Transverse colon (tissue), 4 donors: ENCODE measurements around the gene PHKG2. TPM values are rescaled to one million over a fixed set of nuclear protein-coding genes. Genes with fewer than 3 reads are reported as not detected.

Experiments used
- DNase-seq: peaks from one replicate; pipeline ENCODE4 v3.0.0-alpha.2; 2019
- H3K27ac ChIP-seq, 4 donors: fragments of 200-600 bp; sonication (generic); 2 replicates each; pipeline ENCODE4 v1.5.1; 2016 to 2018; ENCODE audit warnings: inconsistent platforms in 4 of 4
- H3K27me3 ChIP-seq: fragments of 200-600 bp; sonication (generic); 2 replicates; pipeline ENCODE4 v1.5.1; 2017; ENCODE audit warnings: inconsistent platforms
- H3K36me3 ChIP-seq, 4 donors: fragments of 200-600 bp; sonication (generic); 2 replicates each; pipeline ENCODE4 v1.5.1; 2017 to 2019; ENCODE audit warnings: inconsistent platforms in 4 of 4
- H3K4me1 ChIP-seq, 4 donors: fragments of 200-600 bp; sonication (generic); 2 replicates each; pipeline ENCODE4 v1.5.1; 2017 to 2020; ENCODE audit warnings: inconsistent platforms in 4 of 4
- H3K4me3 ChIP-seq, 4 donors: fragments of 200-600 bp; sonication (generic); 1 replicate in 1 of 4; 2 replicates in 3 of 4; pipeline versions ENCODE4 v1.5.1 to v1.6.1; 2017 to 2019; ENCODE audit warnings: inconsistent platforms in 4 of 4
- H3K9me3 ChIP-seq, 2 donors: fragments of 200-600 bp; sonication (generic); 2 replicates each; pipeline ENCODE4 v1.5.1; 2017 to 2019; ENCODE audit warnings: inconsistent platforms in 2 of 2
- CTCF ChIP-seq, 5 experiments: fragments of 200-600 bp in 3 of 5; fragments of 450-650 bp in 2 of 5; sonication (generic) in 3 of 5; IDR thresholded peaks; 1 replicate in 2 of 5; 2 replicates in 3 of 5; pipeline ENCODE4 v1.5.1; 2016 to 2017; ENCODE audit warnings: antibody characterized with exemption in 5 of 5, inconsistent platforms in 3 of 5, mild to moderate bottlenecking in 2 of 5, moderate library complexity in 1 of 5
- EP300 ChIP-seq: sonication (generic); formaldehyde crosslinking; IDR thresholded peaks from one replicate; pipeline ENCODE4 v1.6.1; 2017; ENCODE audit warnings: antibody characterized with exemption, low read depth
- POLR2A ChIP-seq: fragments of 450-650 bp; IDR thresholded peaks from one replicate; pipeline ENCODE4 v1.6.1; 2016; ENCODE audit warnings: antibody characterized with exemption, mild to moderate bottlenecking, moderate library complexity
- POLR2AphosphoS5 ChIP-seq, 3 donors: sonication (generic); formaldehyde crosslinking; IDR thresholded peaks; one replicate each; pipeline ENCODE4 v1.6.1; 2016; ENCODE audit warnings: antibody characterized with exemption in 3 of 3
- WGBS, 2 donors: methylation state at CpG; one replicate each; pipeline ENCODE4 v1.1.5; 2018; ENCODE audit warnings: low coverage in 1 of 2; 5-methylcytosine and 5-hydroxymethylcytosine counted together
- in situ Hi-C, 4 donors: fragments of 200-750 bp; cut with MboI; loops; one replicate each; pipeline versions ENCODE4 v1.15.0 to v1.15.1; 2017; ENCODE audit warnings: low sequenced_read_pairs in 3 of 4, low pct_ligation_motif_present in 1 of 4, low pct_unique_long_range_greater_than_20kb in 1 of 4
- intact Hi-C: fragments of 100-400 bp; cut with DNase I; formaldehyde crosslinking; loops from one replicate; pipeline ENCODE4 v1.15.1; 2023; ENCODE audit warnings: low total_unique reads
- total RNA-seq, 4 donors: library from RNA; depleted of rRNA; stranded (reverse); fragments of >200 nt; gene quantifications; one replicate each; pipeline ENCODE4 v1.1.0, GENCODE V29; 2016

Gene PHKG2
- total RNA-seq, 4 donors from 2014 or later: 41.1 to 152 (median 66.4) TPM

DNA sequence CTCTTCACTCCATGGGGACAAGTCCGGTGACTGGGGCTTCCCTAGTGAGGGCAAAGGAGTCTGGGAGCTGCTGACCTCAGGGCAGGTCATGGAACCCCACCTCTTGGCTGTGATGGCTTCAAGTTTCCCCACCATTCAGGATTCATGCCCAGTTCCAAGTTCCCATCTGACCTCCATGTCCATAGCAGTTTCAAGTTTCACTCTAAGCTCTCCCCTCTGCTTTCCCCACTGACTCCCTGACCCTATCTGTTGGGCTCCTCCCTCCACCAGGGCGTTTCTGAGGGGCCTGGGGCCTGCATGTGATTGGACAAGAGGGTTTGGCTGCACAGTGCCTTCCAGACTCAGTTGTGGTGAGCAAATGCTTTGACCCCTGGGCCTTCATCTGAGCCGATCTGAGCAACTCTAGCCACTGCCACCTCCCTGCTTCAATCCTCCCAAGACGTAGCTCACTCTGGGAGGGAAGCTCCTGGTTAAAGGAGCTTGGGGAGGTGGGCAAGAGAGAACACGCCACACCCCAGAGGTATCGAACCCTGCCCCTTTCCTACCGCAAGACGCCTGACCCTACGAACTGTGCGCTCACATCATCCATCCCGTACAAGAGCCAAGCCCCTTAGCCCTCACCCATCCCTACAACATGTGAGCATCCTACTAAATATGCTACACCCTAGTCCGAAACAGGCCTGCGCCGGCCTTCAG, 30.5 kb downstream of the PHKG2 start:
- no peaks in the 10 kb centered on the region for H3K27me3 ChIP-seq
- in situ Hi-C loops (no loop called here), intact Hi-C loops (no loop called here)
- no peak overlapping the region for H3K27ac ChIP-seq
- WGBS, 2 donors: 80 to 84% methylated on average over 1 to 14 of the region's 14 CpGs
- no peak overlapping the region for H3K4me3 ChIP-seq
- H3K9me3 ChIP-seq: no peaks in the 10 kb centered on the region
- DNase-seq: no peak
- H3K36me3 ChIP-seq: peaks cover 0 to 18% (median 0%) of the 10 kb centered on the region in 4 donors
- peak; percentile 11 for TF ChIP-seq POLR2A
- no peak for TF ChIP-seq CTCF (IDR thresholded peaks at IDR 0.05)
- peaks cover 0 to 27% (median 20%) of the 10 kb centered on the region in 4 donors for H3K4me1 ChIP-seq

- Histone ChIP-seq H3K4me3 (no peak overlapping the region), H3K4me1 (peaks cover 0 to 25% (median 19%) of the 10 kb centered on the region in 4 donors), H3K27ac (no peak overlapping the region), H3K27me3 (no peaks in the 10 kb centered on the region), H3K9me3 (no peaks in the 10 kb centered on the region), H3K36me3 (peaks cover 0 to 18% (median 0%) of the 10 kb centered on the region in 4 donors)
- intact Hi-C loops (no loop called here), in situ Hi-C loops (no loop called here)
- DNase-seq: no peak
- TF ChIP-seq POLR2A (no peak), CTCF (IDR thresholded peaks at IDR 0.05) (no peak), EP300 (no peak), POLR2AphosphoS5 (IDR thresholded peaks at IDR 0.05) (no peak)
- WGBS, 2 donors: 86% methylated on average over 6 of the region's 6 CpGs; no CpG with 5 or more reads in 1 of the 2 donors
These were observed 31.4 kb downstream of the PHKG2 start for GRCh38 chr16:30779596-30779995.

DNA sequence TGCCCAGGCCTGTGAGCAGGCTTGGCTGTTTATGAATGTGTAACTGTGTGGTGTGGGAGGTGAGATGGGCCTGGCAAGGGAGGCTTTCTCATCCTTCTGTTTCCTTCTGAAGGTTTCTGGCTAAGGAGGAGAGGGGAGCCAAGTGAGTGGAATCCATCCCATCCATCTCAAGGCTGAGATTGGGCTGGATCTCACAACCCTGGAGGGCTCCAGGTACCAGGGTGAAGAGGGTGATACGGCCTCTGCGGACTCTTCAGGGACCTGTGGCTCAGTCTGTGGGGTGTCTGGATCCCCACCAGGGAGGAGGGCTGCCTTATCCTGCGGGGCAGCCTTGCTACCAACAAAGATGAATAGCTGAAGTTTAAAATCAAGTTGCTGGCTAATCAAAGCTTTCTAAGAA, 31.8 kb downstream of the PHKG2 start:
- Histone ChIP-seq H3K27ac (no peak overlapping the region), H3K4me3 (no peak overlapping the region), H3K36me3 (peaks cover 0 to 18% (median 0%) of the 10 kb centered on the region in 4 donors), H3K9me3 (no peaks in the 10 kb centered on the region), H3K4me1 (peaks cover 0 to 21% (median 15%) of the 10 kb centered on the region in 4 donors), H3K27me3 (no peaks in the 10 kb centered on the region)
- DNase-seq: no peak
- intact Hi-C loops (no loop called here), in situ Hi-C loops (no loop called here)
- 89% methylated on average over 3 of the region's 3 CpGs; no CpG with 5 or more reads in 1 of the 2 donors for whole genome bisulfite sequencing, 2 donors
- TF ChIP-seq POLR2AphosphoS5 (IDR thresholded peaks at IDR 0.05) (peak in 1 of 3 donors; percentile 8), EP300 (no peak)

- TF ChIP-seq EP300 (no peak), CTCF (IDR thresholded peaks at IDR 0.05) (no peak), POLR2AphosphoS5 (IDR thresholded peaks at IDR 0.05) (no peak), POLR2A (no peak)
- Histone ChIP-seq H3K4me3 (no peak overlapping the region), H3K4me1 (peaks cover 0 to 19% (median 14%) of the 10 kb centered on the region in 4 donors), H3K27ac (no peak overlapping the region), H3K9me3 (no peaks in the 10 kb centered on the region), H3K27me3 (no peaks in the 10 kb centered on the region), H3K36me3 (peaks cover 0 to 18% (median 0%) of the 10 kb centered on the region in 4 donors)
- in situ Hi-C loops: no loop called here
- no peak for DNase-seq
- 81% methylated on average over 4 of the region's 4 CpGs; no CpG with 5 or more reads in 1 of the 2 donors for whole genome bisulfite sequencing, 2 donors
- intact Hi-C loops: no loop called here
These were observed 32.3 kb downstream of the PHKG2 start for GRCh38 chr16:30780549-30780948.
